Renal cortical epithelial cell (primary cell): ENCODE measurements around the gene SYCP2. TPM values are rescaled to one million over a fixed set of nuclear protein-coding genes. Genes with fewer than 3 reads are reported as not detected.
"Not testable (repeated sequence)": the region's sequence is repeated elsewhere in the genome, so short reads cannot be mapped to it uniquely, and the experiment has no call there.

Experiments
- DNase-seq: peaks from one replicate; pipeline ENCODE4 v3.0.0-alpha.2; 2011; ENCODE audit warnings: low read depth
- total RNA-seq: library from RNA; depleted of rRNA; stranded (reverse); fragments of >200 nt; gene quantifications from 2 replicates; pipeline ENCODE4 v1.2.3, GENCODE V29; 2014

SYCP2 gene
- total RNA-seq, 1 donor from 2014 or later = 2.4 TPM

DNA sequence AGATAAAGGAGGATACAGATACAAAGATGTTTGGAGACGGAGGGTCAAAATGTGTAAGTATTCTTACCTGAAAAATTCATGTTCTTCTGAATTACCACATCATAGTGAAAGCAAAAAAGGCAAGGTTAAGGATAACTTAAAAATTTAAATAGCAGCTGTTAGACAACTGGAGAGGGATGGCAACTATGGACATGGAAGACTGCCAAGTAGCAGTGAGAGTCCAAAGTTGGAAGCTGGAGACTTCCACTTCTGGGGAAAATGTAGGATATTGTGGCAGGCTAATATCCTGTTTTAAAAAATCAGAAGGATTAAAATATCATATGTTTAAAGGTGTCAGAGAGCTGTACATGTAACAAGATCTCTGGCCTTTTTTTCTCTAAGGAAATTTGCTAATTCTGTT lies 29.8 kb downstream of the SYCP2 start:
- no peak for DNase-seq

DNA sequence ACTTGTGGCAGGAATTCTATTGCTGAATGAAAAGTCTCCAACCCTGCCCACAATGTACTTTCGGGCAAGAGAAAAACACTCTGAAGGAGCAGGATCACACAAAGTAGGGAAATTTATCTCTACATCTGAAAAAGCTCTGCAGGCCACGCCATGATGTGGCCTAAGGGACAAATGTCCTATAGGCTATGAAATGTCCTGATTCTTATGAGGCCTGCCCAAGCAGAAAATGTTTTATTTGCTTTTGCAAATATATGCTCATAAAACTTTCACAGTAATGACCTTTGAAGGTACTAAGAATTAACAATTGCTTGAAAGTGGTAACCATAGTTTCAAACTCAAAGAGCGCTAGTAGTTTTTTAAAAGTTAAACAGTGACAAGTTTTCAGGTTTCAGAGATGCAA lies 31.0 kb downstream of the SYCP2 start:
- DNase-seq = no peak

DNA sequence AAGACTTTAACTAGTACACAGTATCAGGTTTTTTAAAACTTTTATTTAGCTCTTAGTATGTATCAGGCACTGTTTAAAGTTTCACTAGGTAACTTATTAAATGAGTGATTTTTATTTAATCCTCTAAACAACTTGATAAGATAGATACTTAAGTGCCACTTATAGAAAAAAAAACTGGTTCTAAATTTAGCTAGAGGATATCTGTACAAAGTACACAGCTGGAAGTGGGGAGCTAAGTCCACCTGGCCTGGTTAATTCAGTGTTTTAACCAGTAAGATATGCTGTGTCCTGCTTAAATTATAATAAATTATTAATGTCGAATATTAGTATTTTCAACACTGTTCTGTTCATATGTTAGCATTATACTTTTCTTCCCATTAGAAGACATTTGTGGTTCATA lies 37.5 kb downstream of the SYCP2 start:
- DNase-seq = no peak

DNA sequence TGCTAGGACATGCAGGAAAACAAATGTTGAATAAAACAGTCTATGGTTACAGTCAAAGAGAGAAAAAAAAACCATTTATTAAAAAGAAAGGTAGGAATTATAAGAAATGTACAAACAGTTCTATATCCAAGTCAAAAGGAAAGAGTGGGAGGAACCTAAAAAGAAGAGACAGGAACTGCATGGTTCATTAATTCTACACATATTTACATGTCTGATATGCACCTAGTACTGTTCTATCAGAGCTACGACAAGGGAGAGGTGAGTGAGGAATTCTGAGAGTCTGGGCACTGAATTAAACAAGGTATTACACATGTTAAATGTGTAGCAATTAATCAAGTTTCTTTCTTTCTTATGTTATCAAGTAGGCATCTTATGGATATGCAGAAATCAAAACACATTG lies 41.9 kb downstream of the SYCP2 start:
- no peak for DNase-seq

DNA sequence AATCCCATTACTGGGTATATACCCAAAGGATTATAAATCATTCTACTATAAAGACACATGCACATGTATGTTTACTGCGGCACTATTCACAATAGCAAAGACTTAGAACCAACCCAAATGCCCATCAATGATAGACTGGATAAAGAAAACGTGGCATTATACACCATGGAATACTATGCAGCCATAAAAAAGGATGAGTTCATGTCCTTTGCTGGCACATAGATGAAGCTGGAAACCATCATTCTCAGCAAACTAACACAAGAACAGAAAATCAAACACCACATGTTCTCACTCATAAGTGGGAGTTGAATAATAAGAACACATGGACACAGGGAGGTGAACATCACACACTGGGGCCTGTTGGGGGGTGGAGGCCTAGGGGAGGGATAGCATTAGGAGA lies 43.4 kb downstream of the SYCP2 start:
- DNase-seq = not testable (repeated sequence)

DNA sequence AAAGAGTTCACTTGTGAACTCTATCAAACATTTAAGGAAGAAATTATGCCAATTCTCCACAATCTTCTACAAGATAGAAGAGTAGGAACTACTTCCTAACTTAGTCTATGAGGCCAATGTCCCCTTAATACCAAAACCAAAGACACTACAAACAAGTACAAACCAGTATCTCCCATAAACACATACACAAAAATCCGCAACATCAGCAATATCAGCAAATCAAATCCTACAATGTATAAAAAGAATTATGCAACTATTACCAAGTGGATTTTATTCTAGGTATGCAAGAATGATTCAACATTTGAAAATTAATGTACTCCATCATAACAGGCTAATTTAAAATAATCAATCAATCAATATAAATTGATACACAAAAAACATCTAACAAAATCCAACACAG lies 45.4 kb downstream of the SYCP2 start:
- no peak for DNase-seq

DNA sequence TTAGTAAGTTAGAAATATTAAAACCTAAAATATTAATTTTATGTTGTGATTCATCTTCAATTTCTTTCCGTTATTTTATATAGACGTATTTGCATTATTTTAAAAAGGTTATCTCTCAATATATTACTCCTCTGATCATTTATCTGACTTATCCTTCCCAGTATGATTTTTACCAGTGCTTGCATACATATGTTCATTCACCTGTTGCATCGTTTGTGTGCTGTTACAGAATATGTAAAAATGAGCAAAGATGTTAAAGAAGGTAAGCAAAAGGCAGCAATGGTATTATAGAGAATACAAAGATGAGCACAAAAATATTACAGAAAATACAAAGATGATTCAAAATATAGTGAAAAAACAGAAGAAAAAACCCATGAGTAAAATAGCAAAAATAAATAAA lies 48.9 kb downstream of the SYCP2 start:
- DNase-seq = no peak

DNA sequence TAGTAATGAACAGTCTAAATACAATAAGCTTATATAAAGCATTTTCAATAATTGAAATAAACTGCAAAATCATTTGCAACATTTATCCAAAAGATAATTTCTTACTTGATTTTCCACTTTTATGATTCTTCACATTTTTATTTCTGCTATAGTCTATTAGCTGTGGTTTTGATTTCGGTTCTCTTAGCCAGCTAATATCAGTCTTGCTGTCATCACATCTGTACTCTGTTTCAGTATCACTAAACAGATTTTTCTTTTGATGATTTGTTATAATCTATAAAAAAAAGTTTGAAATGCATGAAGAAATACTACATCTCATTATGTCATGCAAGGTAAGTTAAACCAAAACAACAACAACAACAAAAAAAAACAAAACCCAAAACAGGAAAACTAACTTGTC lies 53.2 kb downstream of the SYCP2 start:
- DNase-seq = no peak

DNA sequence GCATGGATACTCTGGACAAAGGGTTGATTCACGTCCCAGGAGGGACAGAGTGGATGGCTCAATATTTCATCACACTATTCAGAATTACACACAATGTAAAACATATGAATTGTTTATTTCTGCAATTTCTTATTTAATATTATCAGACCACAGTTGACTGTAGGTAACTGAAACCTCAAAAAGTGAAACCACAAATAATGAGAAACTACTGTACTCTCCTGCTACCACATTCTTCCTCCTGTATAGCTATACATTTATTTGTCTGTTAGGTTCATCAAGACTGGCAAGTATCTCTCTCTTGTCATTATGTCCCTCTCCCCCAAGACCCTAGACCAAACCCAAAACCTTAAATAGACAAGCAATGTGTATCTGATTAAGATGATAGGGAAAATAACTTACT lies 60.0 kb downstream of the SYCP2 start:
- no peak for DNase-seq

DNA sequence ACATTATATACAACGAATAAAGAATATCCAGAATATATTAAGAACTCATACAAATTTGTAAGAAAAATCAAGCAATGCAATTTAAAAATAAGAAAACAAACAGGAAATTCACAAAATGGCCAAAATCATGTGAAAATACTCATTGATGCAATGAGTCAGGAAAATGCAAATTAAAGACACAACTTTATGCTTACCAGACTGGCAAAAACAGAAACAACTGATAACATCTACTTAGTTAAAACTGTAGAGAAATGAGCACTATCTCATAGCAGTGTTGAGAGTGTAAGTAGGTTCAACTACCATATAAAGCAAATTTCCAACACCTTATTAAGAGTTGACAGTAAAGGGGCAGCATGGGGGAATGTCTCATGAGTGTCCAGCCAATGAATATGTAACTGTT lies 62.3 kb downstream of the SYCP2 start:
- no peak for DNase-seq

DNA sequence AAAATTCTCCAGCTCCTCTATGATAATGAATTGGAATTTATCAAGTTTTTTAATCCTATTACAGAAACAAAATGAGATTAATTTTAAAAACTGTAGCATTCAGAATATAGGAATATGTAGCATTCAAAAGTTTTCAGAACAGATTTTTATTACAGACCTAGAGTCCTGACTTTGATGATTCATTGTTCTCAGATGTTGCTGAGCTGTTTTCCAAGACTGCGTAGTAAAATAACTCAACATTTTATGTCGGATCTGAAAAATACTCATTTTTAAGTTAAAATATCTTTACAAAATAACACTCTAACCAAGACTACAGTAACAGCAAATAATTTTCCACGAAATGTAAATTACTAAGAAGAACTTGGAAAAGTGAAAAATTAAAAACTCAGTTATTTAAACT lies 67.1 kb downstream of the SYCP2 start:
- no peak for DNase-seq

DNA sequence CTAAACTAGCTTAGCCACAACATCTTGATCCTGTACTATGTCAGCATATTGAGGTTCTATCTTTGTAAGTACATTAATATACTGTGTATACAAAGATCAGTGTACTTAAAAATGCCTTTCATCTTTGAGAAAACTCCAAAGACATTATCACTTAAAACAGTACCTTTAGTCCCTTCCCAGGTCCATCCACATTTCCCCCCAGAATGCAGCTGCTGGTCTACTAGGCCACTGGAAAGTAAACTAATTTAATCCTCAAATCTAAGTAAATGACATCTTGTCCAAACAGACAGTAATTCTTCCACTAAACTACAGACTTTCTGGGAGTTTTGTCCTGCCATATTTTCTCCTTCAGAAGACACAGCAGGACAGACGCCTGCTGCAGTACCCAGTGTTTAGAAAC lies 68.7 kb downstream of the SYCP2 start:
- DNase-seq = no peak

DNA sequence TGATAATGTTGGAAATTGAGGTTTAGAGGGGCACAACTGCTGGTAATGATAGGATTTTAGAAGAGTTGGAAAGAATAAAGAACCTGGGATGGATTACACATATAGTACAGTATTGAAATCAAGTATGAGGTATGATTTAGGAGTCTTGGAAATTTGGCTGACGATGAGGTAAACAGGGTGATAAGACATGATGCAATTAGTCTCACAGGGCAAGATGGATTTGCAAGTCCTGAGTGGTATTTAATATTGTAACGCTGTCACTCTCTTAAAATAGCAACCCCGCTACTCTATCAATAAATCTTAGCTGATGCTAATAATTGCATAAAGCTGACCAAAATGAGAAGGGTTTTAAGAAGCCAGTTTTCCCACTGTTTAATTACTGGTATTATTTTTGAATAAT lies 70.4 kb downstream of the SYCP2 start:
- DNase-seq = no peak

DNA sequence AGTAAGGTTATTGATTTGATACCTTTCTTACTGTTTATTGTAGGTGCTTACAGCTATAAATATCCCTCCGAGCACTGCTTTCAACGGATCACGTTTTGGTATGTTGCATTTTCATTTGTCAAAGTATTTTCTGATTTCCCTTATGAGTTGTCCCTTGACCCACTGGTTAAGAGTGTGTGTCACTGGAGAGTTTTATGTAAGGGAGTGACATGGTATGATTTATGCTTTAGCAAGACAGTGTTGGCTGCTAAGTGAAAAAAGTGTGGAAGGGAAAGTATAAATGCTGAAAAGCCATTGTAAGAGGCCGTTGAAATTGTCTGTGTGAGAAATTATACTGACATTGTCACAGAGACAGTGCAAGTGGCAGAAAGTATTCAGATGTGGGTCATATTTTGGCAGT lies 72.0 kb downstream of the SYCP2 start:
- no peak for DNase-seq

DNA sequence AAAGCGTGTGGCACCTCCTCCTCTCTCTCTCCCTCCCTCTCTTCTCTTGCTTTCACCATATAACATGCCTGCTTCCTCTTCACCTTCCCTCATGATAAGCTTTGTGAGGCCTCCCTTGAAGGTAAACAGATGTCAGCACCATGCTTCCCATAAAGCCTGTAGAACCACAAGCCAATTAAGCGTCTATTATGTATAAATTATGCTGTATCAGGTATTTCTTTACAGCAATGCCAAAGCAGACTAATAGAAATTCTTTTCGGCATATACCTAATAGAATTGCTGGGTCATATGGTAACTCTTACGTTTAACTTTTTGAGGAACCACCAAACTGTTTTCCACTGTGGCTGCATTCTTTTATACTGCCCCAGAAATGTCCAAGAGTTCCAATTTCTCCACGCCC lies 75.0 kb downstream of the SYCP2 start:
- no peak for DNase-seq

DNA sequence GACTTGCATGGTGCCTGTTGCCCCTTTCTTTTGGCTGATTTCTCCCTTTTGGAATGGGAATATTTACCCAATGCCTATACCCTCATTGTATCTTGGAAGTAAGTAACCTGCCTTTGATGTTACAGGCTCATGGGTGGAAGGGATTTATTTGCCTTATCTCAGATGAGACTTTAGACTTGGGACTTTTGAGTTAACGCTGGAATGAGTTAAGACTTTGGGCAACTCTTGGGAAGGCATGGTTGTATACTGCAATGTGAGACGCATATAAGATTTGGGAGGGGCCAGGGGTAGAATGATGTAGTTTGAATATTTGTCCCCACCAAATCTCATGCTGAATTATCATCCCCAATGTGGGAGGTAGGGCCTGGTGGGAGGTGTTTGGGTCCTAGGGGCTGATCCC lies 75.5 kb downstream of the SYCP2 start:
- DNase-seq = no peak

DNA sequence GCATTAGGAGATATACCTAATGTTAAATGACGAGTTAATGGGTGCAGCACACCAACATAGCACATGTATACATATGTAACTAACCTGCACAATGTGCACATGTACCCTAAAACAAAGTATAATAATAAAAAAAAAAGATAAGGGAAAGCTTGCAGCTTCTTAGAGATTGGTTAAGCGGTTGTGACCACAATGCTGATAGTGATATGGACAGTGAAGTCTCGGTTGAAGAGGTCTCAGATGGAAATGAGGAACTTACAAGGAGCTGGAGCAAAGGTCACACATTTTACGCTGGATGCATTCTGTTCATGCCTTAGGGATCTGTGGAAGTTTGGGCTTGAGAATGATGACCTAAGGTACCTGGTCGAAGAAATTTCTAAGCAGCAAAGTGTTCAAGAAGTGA lies 76.5 kb downstream of the SYCP2 start:
- not testable (repeated sequence) for DNase-seq

DNA sequence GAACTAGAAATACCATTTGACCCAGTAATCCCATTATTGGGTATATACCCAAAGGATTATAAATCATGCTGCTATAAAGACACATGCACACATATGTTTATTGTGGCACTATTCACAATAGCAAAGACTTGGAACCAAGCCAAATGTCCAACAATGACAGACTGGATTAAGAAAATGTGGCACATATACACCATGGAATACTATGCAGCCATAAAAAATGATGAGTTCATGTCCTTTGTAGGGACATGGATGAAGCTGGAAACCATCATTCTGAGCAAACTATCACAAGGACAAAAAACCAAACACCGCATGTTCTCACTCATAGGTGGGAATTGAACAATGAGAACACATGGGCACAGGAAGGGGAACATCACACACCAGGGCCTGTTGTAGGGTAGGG lies 76.9 kb downstream of the SYCP2 start:
- DNase-seq = not testable (repeated sequence)

DNA sequence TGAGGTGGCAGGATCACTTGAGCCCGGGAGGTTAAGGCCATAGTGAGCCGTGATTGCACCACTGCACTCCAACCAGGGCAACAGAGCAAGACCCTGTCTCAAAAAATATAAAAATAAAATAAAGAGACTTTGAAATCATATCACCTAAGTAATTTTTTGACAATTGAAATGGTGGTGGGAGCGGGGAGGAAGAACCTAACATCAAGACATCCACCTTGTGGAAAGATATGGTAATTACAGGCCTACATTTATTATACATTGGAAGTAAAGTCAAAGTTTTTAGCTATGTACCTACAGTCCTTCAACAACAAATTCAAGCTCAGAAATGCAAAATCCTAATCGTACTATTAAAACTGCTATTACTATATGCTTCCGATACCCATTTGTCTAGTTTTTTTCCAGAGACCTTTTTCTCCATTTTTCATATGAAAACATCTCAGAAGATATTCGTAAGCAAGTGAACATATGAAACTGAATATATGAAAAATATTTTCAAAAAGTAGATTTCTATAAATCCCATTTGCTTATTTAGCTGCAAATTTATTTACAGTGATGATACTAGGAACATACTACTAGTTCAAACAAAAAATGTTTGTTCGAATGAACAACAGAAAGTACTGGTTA lies 83.3 kb downstream of the SYCP2 start:
- DNase-seq = peak; percentile 50

DNA sequence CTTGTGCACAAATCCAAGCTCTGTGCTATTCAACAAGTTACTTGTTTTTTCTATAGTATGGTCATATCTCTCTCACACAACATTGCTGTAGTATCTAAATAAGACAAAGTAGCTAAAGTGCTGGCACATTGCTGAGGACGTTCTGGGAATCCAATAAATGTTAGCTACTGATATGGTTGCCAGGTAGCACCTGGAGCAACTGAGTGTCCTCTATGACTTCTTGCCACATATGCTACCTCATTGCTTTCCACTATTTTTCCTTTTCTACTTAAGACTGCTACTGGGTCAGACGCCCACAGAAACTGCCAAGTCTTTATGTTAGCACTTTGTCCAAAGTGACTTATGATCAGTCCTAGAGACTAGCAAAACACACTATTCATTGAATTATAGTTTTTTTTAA lies 85.3 kb downstream of the SYCP2 start:
- no peak for DNase-seq

DNA sequence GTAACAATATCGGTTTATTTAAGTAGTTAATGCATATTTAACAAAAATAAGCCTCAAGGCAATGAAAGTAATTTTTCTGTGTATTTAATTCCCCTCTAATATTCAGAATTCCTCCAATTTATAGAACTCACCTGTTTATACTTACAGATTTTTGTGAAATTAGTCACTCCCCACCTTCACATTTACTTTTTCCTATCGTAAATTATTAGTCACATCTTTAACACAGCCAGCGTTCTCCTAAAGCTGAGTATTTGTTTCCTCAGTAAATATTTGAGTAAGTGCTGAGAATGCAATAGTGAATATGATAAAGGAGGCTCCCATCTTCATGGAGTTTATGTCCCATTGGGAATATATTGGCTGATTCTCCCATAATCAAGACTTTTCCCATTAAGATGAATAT lies 88.0 kb downstream of the SYCP2 start:
- DNase-seq = no peak

DNA sequence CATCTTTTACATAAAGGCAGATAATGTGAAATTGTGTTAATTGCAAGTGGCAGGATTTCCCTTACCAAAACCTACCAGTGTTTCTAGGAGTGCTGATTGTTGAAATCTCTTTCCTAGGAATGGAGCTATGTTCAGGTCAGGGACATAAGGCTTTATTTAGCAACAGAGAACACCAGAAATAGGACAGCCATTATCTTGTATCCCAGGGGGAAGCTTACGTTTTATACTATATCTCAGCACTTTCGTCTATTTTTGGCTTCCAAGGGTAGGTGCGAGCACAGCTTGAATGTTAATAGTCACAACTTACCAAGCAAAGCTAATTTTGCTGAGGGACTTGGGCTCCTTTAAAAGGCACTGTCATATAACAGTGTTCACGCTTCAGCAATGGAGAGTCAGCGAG lies 94.0 kb downstream of the SYCP2 start:
- no peak for DNase-seq

DNA sequence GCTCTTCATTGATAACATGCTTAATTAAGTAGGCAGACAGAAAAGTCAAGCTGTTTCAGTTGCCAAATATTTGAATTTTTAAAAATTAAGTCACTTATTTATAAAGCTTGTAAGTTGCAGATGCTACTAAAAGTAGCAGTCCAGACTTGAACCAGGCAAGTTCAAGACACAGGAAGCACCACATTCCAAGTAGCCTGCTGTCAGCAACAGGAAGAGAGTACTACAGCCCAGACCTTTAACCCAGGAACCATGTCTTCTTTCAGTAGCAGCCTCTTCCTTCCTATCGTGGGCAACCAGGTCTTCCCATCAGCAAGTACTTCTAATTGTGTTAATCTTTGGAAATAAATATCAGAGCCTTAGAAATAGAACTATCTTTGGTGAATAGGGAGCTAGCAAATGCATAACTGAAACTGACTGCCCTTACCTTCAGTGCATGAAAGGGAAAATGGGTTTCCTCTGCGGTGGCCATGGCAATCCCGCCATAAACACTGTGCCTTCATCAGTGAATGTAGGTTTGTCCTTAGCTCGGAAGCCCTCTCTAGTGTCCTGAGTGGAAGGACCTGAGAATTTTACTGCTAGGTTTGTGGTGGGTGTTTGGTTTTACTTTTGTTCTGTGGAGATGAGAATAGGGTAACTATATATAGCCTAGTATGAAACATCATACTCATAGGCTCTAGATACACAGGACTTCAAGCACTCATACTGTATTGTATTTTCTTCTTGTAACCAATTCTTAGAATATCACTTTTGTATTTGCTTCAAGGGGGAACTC lies 95.6 kb downstream of the SYCP2 start:
- no peak for DNase-seq

DNA sequence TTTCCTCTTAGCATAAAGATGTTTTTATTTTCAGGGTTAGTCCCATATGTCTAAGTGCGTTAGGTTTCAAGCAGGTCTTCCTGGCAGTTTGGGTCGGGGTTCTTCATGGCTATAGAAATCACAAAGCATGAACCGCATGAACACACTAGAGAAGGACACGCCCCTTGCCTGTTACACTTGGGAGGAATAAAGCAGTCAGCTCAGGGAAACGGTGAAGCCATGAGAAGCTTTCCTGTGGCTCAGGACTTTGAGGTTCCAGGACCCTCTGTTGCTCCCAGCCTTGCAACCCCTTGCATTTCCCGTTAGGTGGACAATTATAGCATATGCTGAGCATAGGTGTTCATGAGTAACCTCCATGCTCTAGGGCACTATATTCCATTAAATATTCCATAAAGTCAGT lies 96.7 kb downstream of the SYCP2 start:
- DNase-seq = peak; percentile 21
